HG03280 (cell line): ENCODE data around the gene LMNTD2.

Source experiments
- ATAC-seq: cut with Tn5 transposase; IDR thresholded peaks from one replicate; pipeline ENCODE4 v1.9.1; 2021; ENCODE audit warnings: mild to moderate bottlenecking, moderate library complexity; ENCODE audit not compliant: unreplicated experiment

LMNTD2 gene

DNA sequence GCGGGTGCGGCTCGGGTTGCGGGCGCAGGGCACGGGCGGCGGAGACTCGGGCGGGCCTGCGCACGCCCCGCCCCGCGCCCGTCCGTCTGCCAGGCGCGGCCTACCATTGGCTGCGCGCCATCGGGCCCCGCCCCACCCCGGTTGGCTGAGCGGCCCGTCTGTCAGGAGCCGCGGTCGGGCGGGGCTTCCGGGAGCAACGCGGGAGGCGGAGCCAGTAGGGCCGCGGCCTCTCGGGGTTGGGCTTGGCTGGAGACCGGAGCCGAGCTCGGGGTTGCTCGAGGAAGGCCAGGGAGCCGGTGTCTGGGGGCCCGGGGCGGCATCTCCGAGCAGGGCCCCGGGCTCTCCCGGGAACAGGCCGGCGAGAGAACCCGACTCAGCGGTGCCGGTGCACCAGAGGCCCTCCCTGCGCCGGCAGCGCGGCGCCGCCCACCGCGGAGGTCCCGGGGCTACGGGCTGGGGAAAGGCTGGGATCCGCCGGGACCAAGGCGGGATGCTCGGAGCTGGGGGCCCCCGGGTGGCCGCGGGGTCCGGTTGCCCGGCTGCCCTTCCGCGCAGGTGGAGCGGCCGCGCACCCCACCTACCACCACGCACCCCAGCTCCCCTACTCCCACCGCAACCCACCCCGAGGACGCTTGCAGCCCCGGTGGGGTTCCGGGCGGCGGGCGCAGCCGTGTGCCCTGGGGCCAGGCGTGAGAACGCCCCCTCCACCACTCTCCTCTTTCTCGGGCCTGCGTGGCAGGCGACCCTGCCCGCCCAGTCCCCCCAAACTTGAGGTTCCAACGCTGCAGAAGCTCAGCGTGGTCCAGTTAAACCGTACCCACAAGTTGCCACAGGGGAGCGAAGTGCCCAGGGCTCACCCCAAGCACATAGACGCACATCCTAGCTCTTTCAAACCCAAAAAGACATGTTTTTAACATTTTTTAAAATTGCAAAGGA is 24.8 kb downstream of the LMNTD2 start, which contains the start of gene HRAS:
TSS of gene HRAS (minus strand) at position 58 of the 936 bp plus-strand sequence.
- peak; percentile 66 for ATAC-seq

DNA sequence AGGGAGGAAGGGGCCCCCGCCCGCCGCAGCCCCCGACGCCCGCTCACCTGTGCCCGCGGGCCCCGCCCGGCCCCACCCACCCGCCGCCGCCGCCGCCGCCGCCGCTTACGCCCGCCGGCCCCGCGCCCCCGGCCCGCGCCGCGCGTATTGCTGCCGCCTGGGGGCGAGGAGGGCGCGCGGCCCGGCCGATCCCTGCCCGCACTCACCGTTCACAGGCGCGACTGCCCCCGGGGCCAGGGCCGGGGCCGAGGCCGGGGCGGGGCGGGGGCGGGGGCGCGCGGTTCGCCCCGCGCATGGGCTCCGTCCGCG is 25.4 kb downstream of the LMNTD2 start:
- ATAC-seq = peak; percentile 25

DNA sequence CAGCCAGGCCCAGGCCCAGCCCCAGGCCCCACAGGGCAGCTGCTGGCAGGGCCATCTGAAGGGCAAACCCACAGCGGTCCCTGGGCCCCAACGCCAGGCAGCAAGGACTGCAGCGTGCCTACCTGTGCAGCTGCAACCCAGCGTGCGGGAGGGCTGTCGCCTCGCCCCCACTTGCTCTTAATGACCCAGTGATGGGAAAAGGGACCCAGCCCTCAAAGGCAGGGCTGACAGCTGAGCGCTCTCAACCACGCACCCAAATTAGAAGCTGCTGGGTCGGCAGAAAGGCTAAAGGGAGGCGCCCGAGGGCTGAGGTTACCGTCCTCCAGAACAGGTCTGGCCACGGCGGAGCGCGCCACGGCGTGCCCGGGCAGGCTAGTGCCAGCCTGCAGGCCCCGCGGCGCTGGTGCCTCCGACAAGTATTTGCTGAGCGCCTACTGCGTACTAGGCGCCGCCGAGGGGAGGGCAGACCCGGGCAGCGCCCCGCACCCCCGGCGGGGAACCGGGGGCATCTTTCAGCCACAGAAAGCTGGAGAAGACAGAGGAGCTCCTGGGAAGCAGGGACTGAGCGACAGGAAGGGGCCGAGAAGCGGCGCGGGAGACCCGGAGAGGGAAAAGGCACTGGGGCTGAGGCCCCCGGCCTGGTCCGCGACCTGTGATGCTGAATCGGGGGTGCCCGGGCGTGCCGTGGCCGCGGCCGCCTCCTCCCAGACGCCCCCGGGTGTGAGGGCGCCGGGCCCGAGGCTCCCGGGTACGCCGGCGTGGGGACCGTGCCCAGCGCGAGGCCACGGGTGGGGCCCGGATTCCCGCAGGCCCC is 25.9 kb downstream of the LMNTD2 start:
- ATAC-seq = no peak

DNA sequence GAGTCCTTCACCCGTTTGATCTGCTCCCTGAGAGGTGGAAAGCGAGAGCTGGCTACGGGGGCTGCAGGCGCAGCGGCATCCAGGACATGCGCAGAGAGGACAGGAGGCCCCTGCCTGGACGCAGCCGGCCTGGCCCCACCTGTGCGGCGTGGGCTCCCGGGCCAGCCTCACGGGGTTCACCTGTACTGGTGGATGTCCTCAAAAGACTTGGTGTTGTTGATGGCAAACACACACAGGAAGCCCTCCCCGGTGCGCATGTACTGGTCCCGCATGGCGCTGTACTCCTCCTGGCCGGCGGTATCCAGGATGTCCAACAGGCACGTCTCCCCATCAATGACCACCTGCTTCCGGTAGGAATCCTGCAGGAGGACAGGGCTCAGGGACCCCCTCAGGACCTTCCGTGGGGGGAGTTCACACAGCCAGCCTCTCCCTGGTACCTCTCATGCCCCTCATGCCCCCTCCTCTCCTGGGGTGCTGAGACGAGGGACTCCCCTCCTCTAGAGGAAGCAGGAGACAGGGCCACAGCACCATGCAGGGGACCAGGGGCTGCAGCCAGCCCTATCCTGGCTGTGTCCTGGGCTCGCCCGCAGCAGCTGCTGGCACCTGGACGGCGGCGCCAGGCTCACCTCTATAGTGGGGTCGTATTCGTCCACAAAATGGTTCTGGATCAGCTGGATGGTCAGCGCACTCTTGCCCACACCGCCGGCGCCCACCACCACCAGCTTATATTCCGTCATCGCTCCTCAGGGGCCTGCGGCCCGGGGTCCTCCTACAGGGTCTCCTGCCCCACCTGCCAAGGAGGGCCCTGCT is 26.7 kb downstream of the LMNTD2 start:
- no peak for ATAC-seq

DNA sequence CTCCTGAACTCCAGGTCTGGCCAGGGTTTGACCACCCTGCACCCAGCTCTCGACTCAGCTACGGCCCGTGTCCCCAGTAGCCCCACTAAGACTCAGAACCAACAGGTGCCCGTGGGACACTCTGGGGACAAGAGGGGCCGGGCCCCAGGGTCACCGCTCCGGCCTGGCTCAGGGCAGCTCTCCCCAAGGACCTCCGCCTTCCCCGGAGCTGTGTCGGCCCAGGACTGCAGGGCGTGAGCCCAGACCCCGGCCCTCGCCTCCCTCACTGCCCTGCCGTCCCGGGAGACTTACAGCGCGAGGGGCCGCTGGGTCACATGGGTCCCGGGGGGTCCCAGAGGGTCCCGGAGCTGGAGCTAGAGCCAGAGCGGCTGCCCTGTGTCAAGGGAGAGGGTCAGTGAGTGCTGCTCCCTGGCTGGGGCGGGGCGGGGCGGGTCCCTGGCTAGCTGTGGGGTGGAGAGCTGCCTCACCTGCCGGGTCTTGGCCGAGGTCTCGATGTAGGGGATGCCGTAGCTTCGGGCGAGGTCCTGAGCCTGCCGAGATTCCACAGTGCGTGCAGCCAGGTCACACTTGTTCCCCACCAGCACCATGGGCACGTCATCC is 27.5 kb downstream of the LMNTD2 start:
- no peak for ATAC-seq

DNA sequence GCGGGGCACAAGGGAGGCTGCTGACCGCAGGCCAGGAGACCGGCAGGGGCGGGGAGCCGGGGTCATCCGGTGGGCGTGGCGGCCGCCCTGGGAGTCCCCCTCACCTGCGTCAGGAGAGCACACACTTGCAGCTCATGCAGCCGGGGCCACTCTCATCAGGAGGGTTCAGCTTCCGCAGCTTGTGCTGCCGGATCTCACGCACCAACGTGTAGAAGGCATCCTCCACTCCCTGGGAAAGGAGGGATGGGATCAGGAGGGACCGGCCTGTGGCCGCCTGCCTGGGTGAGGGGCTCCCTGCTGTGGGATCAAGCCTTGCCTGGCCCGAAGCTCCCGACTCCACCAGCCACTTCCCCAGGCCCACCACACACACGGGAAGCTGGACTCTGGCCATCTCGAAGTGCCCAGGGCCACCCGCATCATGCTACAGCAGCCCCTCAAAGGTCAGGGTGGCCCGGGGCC is 28.0 kb downstream of the LMNTD2 start:
- ATAC-seq = no peak

DNA sequence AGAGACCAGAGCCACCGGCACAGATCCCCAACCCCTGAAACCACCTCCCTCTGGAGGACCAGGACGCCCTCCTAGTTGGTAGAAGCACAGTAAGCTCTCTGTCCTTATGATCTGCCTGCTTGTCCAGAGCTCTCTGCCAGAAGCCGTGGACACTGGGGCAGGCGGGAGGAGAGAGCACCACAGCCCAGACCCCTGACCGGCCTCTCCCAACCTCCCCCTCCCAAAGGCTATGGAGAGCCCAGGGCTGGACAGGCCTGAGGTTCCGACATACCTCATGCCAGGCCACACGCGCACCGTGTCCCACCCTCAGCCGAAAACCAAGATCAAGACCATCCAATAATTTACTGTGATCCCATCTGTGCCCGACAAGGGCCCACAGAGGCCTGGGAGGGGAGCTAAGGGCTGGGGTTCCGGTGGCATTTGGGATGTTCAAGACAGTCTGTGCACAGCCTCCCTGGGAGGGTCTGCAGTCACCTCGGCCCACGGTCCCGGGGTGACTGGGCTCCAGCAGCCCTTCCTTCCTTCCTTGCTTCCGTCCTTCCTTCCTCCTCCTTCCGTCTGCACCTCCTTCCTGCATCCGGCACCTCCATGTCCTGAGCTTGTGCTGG is 28.5 kb downstream of the LMNTD2 start:
- no peak for ATAC-seq

DNA sequence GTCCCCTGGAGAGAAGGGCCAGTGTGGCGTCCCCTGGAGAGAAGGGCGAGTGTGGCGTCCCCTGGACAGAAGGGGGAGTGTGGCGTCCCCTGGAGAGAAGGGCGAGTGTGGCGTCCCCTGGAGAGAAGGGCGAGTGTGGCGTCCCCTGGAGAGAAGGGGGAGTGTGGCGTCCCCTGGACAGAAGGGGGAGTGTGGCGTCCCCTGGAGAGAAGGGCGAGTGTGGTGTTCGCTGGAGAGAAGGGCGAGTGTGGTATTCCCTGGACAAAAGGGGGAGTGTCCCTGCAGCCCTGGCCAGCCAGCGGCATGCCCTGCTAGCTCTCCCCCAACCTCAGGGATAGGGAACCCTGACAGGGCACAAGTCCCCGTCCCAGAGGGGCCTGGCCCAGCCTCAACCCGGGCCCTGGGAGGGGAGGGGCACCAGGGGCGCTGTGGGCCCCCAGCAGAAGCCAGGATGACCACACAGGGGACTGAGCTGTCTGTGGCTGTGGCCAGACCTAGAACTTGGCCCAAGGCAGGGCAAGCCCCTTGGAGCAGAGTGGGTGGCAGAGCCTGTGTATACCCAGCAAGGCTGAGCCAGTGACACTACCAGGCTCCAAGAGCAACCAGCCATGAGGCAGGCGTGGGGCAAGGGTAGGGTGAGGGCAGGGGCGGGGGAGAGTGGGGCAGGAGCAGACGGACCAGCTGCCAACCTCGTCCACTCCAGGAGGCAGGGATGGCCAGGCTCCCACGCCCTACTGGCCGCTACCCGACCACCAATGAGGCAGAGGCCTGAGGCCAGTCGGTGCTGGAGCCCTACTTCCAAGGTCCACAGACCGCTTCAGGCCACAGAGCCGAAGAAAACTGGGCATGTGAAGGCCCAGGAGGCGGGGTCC is 29.3 kb downstream of the LMNTD2 start:
- no peak for ATAC-seq

DNA sequence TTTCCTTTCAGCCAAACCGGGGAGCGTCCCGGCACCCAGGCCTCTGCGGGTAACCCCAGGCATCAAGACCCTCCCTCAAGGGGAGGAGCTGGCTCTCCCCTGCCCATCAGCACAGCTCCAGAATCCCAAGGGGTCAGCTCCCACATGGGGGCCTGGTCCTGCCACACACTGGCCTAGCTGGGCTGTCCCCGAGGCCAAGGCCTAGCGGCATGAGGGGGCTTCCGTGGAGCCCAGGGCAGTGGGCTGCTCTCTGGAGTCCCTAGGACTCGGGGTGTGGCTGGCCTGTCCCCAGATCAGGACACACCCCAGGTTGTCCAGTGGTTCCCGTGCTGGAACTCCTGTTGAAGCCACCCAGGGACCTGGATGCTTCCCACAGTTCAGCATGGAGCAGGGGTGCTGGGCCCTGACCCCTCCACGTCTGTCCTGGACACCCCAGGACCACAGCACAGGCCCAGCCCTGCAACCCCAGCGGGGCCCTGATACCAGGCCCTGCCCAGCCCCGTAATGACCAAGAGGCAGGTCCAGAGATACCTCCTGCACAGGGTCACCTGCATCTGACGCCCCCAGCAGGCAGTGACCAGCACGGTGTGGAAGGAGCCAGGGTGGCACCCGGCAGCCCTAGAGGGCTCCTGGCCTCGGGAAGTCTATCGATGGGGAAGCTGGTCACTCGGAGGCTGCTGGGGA is 30.7 kb downstream of the LMNTD2 start:
- no peak for ATAC-seq

DNA sequence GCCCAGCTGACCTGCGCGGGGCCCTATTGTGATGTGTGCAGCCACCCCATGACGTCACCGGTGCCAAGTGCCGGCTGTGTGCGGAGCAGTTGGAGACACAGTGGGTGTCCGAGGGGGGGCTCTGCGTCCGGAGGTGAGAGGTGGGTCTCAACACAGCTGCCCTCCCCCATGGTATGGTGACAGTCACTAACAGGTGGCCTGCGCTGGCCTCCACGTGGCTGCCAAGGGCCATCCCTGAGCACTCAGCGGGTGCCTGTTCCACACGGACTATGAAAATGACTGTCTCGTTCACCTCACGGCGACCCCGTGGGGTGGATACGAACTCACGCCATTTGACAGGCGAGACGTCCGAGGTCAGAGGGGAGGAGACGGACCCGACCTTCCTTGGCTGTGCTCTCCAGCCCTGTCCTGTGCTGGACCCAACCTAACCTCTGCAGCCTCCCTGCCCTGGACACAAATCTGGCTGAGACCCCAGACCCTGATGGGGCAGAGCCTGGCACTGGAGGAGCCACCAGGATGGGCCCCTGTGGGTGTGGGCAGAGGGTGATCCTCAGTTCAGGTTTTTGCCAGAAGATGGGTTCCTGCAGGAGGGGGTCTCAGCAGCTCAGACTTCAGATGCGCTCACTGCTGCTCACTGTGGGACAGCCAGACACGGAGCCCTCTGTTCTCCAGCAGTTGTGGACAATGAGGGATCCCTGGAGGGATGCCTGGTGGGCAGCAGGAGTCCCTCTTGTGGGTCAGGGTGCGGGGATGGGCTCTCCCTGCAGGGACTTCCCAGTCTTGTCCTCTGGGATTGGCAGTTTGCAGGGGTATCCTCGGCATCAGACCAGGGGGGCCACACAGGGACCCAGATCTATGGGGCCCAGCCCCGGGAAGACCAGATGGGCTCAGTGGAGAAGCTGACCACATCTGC is 31.5 kb downstream of the LMNTD2 start:
- ATAC-seq = no peak

DNA sequence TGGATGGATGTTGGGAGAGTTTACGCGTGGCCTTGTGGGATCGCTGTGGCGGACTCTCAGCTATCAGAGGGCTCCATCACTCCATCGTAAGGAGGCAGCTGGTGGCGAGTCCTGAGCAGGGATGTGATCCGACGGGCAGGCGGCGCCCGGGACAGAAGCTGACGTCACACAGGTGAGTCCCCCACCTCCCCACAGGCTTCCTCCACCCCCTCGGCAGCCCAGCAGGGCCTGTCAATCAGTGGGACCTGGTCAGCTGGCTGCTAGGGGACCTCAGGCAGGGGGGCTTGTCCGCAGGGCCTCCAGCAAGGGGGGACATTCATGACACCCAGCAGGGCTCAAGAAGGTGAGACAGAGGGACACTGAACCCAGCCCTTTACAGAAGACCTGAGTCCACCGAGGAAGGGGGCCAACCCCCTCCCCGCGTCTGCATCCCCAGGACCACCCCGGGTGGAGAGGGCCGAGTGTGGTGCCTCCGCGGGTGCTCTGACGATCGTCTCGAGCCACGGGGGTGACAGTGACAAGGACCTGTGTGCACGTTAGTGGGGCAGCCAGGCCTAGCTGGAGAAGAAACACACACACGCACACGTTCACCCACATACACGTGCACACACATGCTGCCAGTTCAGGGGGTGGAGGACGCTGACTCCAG is 32.2 kb downstream of the LMNTD2 start:
- ATAC-seq = no peak

DNA sequence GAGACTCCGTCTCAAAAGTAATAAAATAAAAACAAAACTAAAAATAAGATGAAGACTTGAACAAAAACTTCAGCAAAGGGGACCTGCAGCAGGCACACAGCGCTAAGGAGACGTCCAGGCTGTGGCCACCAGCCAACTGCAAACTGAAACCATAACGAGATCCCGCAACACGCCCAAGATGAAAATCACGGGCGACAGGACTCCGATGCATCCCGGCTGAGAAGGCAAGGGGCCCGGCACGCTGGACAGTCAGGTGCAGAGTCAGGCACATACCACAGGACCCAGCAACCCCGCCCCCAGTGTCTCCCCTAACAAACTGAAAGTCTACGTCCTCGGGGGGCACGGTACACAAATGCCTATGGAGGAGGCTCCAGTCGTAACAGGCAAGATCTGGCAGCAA is 34.3 kb downstream of the LMNTD2 start:
- no peak for ATAC-seq

DNA sequence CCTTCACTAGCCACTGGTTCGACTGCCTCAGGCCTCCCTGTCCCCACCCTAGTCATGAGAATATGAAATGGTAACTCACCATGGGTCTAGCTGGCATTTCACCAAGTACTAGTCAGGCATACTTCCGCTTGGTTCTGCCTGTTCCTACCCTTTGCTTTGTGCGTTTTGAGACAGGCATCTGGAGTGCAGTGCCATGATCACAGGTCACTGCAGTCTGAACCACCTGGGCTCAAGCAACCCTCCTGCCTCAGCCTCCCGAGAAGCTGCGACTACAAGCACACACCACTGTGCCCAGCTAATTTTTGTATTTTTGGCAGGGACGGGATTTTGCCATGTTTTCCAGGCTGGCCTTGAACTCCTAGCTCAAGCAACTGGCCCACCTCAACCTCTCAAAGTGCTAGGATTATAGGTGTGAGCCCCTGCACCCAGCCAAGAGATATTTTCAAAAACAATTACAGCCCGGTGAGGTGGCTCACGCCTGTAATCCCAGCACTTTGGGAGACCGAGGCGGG is 39.3 kb downstream of the LMNTD2 start:
- ATAC-seq = no peak

DNA sequence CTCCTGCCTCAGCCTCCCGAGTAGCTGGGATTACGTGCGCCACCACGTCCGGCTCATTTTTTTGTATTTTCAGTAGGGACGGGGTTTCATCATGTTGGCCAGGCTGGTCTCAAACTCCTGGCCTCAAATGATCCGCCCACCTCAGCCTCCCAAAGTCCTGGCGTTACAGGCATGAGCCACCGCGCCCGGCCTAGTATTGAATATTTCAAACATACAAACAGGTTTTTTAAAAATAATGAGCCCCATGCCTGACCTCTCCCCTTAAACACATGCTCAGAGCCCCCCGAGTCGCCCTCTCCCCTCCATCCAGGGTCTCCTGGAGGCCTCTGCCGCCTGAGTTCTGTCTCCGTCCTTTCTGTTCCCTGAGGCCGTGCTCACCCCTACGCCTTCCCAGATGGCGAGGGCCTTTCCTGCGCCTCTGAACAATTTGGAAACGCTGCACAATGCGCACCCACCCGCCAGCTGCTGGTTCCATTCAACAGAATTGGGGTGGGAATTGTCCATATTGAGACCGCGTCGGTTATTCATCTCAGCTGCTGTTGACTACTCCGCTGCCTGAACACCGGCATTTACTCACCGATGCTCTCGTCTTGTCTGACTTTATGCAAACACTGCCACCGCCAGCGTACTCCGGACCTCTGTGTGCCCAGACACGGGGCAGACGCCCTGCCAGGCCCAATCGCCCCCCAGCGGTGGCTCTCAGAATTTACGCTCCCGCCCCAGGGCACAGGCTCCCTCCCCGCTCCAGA is 39.9 kb downstream of the LMNTD2 start:
- no peak for ATAC-seq

DNA sequence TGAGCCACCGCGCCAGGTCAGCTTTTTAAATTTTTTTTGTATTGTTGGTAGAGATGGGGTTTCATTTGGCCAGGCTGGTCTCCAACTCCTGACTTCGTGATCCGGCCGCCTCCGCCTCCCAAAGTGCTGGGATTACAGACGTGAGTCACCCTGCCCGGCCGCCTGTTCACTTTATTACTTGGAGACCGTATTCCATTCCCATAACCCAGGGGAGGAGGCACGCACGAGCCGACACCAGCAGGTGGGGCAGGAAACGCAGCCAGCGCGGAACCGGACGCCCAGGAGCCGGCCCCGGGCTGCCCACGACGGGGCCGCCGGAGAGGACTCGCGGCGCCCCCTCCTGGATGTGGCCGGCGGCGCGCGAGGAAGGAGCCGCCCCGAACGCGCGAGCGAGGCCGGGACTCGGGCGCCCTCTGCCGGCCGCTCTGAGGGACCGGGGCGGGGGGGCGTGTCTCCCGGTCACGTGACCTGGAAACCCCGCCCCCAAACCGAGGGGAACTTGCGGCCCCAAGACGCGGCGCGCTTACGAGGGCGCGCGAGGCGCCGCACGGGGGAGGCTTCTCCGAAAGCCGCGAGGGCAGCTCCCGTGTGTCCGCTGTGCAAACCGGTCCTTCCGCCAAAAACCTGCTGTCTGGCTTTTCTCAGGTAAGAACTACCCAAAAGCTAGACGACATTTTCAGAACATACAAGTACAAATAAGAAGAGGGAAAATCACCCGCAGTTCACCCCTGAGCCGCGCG is 41.9 kb downstream of the LMNTD2 start:
- ATAC-seq = peak; percentile 82
